GM23338 (cell line): Measurements from ENCODE around the gene VEZT. TPM values are rescaled to one million over a fixed set of nuclear protein-coding genes. Genes with fewer than 3 reads are reported as not detected.

Experiments
- ATAC-seq: fragments of 200-7000 bp; cut with Tn5 transposase; 3 replicates; pipeline ENCODE4 v1.9.1; 2020
- DNase-seq: peaks from one replicate; pipeline ENCODE4 v3.0.0-alpha.2; 2015; ENCODE audit warnings: low spot score
- H2AFZ ChIP-seq: fragments of 200-600 bp; sonication (generic); 2 replicates; pipeline ENCODE4 v1.8.0; 2016; ENCODE audit warnings: antibody characterized with exemption, mild to moderate bottlenecking, moderate library complexity
- H3F3A ChIP-seq: fragments of 200-600 bp; sonication (generic); replicated peaks from 2 replicates; pipeline ENCODE4 v1.8.0; 2017; ENCODE audit warnings: antibody characterized with exemption, mixed run types, low read depth
- H3K27ac ChIP-seq: fragments of 200-600 bp; sonication (generic); 2 replicates; pipeline ENCODE4 v1.6.1; 2016; ENCODE audit warnings: low read depth
- H3K27me3 ChIP-seq: fragments of 200-600 bp; sonication (generic); 2 replicates; pipeline ENCODE4 v1.8.0; 2016; ENCODE audit warnings: mild to moderate bottlenecking, mixed run types, moderate library complexity; ENCODE audit not compliant: insufficient read depth
- H3K36me3 ChIP-seq: fragments of 200-600 bp; sonication (generic); 2 replicates; pipeline ENCODE4 v1.8.0; 2016; ENCODE audit warnings: mild to moderate bottlenecking; ENCODE audit not compliant: insufficient read depth
- H3K4me1 ChIP-seq: fragments of 200-600 bp; sonication (generic); 2 replicates; pipeline ENCODE4 v1.8.0; 2016; ENCODE audit warnings: mild to moderate bottlenecking, moderate library complexity; ENCODE audit not compliant: insufficient read depth
- H3K4me2 ChIP-seq: fragments of 200-600 bp; sonication (generic); 2 replicates; pipeline ENCODE4 v1.7.1; 2017; ENCODE audit warnings: mixed run types
- H3K4me3 ChIP-seq: fragments of 200-600 bp; sonication (generic); 2 replicates; pipeline ENCODE4 v1.6.1; 2016; ENCODE audit warnings: mixed run types
- H3K79me2 ChIP-seq: fragments of 200-600 bp; sonication (generic); replicated peaks from 2 replicates; pipeline ENCODE4 v1.8.0; 2017; ENCODE audit warnings: mild to moderate bottlenecking; ENCODE audit not compliant: insufficient read depth
- H3K9me2 ChIP-seq: fragments of 200-600 bp; sonication (generic); 2 replicates; pipeline ENCODE4 v1.8.0; 2017; ENCODE audit not compliant: insufficient read depth
- H4K20me1 ChIP-seq: fragments of 200-600 bp; sonication (generic); replicated peaks from 2 replicates; pipeline ENCODE4 v1.8.0; 2017; ENCODE audit warnings: mild to moderate bottlenecking; ENCODE audit not compliant: insufficient read depth
- H3K27ac Mint-ChIP-seq: 2 replicates; pipeline ENCODE4 v1.8.0; 2020; ENCODE audit warnings: inconsistent platforms, mild to moderate bottlenecking, moderate library complexity, mixed read lengths
- H3K27me3 Mint-ChIP-seq: 3 replicates; pipeline ENCODE4 v1.8.0; 2022; ENCODE audit warnings: low read depth, mild to moderate bottlenecking, moderate library complexity, mixed read lengths, inconsistent platforms; ENCODE audit not compliant: insufficient read depth, poor library complexity
- H3K36me3 Mint-ChIP-seq: 3 replicates; pipeline ENCODE4 v1.8.0; 2021; ENCODE audit warnings: low read depth, mild to moderate bottlenecking, inconsistent platforms, moderate library complexity, mixed read lengths
- H3K4me1 Mint-ChIP-seq: 3 replicates; pipeline ENCODE4 v1.8.0; 2020; ENCODE audit warnings: mild to moderate bottlenecking, inconsistent platforms, mixed read lengths
- H3K4me3 Mint-ChIP-seq: 3 replicates; pipeline ENCODE4 v1.8.0; 2021; ENCODE audit warnings: moderate library complexity, mild to moderate bottlenecking, inconsistent platforms, mixed read lengths
- H3K9me3 Mint-ChIP-seq: 3 replicates; pipeline ENCODE4 v1.8.0; 2020; ENCODE audit warnings: moderate library complexity, mild to moderate bottlenecking, inconsistent platforms, mixed read lengths
- CREB1 ChIP-seq: fragments of 250-450 bp; sonication (Bioruptor Pico); IDR thresholded peaks from 2 replicates; pipeline ENCODE4 v1.5.0; 2020; ENCODE audit warnings: low read depth, mild to moderate bottlenecking, moderate library complexity
- EZH2 ChIP-seq: fragments of 200-600 bp; sonication (generic); IDR thresholded peaks from one replicate; pipeline ENCODE4 v1.8.0; 2017; ENCODE audit warnings: antibody characterized with exemption, mild to moderate bottlenecking, low read depth; ENCODE audit not compliant: unreplicated experiment
- JUNB ChIP-seq: IDR thresholded peaks from one replicate; pipeline ENCODE4 v1.6.1; 2016; ENCODE audit warnings: antibody characterized with exemption; ENCODE audit not compliant: unreplicated experiment
- NANOG ChIP-seq: IDR thresholded peaks from 2 replicates; pipeline ENCODE4 v1.6.1; 2016; ENCODE audit warnings: antibody characterized with exemption, borderline replicate concordance
- POLR2AphosphoS5 ChIP-seq: IDR thresholded peaks from 2 replicates; pipeline ENCODE4 v1.6.1; 2016; ENCODE audit warnings: antibody characterized with exemption, low read depth
- STAT1 ChIP-seq: IDR thresholded peaks from one replicate; pipeline ENCODE4 v1.6.1; 2016; ENCODE audit warnings: antibody characterized with exemption; ENCODE audit not compliant: unreplicated experiment
- ZNF114 ChIP-seq: fragments of 250-450 bp; sonication (Bioruptor Pico); IDR thresholded peaks from 2 replicates; pipeline ENCODE4 v1.5.0; 2020; ENCODE audit warnings: mild to moderate bottlenecking, moderate library complexity
- ZNF331 ChIP-seq: fragments of 250-450 bp; sonication (Bioruptor Pico); IDR thresholded peaks from 2 replicates; pipeline ENCODE4 v1.5.0; 2020; ENCODE audit warnings: low read depth, mild to moderate bottlenecking, moderate library complexity
- polyA plus RNA-seq: library from polyadenylated mRNA; unstranded; fragments of >200 nt; fragmentation: Nextera tagmentation; extraction: Ambion mirVana; gene quantifications from 2 replicates; pipeline ENCODE4 v1.2.1, GENCODE V29; 2016
- total RNA-seq: library from RNA; depleted of rRNA; stranded (reverse); fragments of >200 nt; shearing (Covaris generic); gene quantifications from 2 replicates; pipeline ENCODE4 v1.2.3, GENCODE V29; 2014
- TF ChIP-seq, protein P1 (sequence below), 2 experiments: fragments of 200-600 bp in 1 of 2; sonication (generic) in 1 of 2; conservative IDR thresholded peaks; 2 replicates each; pipeline versions ENCODE4 v1.5.1 to v1.6.1; 2016 to 2017; ENCODE audit warnings: antibody characterized with exemption in 2 of 2, low read depth in 2 of 2, mild to moderate bottlenecking in 2 of 2, moderate library complexity in 1 of 2
- TF ChIP-seq, protein P2 (sequence below): fragments of 250-450 bp; sonication (Bioruptor Pico); IDR thresholded peaks from 2 replicates; pipeline ENCODE4 v1.5.0; 2020; ENCODE audit warnings: mild to moderate bottlenecking, moderate library complexity
- TF ChIP-seq, protein P3 (sequence below): IDR thresholded peaks from 2 replicates; pipeline ENCODE4 v1.6.1; 2016; ENCODE audit warnings: antibody characterized with exemption
- TF ChIP-seq, protein P4 (sequence below): IDR thresholded peaks from one replicate; pipeline ENCODE4 v1.6.1; 2018; ENCODE audit warnings: antibody characterized with exemption; ENCODE audit not compliant: unreplicated experiment

Gene VEZT
- total and polyA plus RNA-seq, 2 experiments from 2014 or later = 34.2 to 51.5 TPM

DNA sequence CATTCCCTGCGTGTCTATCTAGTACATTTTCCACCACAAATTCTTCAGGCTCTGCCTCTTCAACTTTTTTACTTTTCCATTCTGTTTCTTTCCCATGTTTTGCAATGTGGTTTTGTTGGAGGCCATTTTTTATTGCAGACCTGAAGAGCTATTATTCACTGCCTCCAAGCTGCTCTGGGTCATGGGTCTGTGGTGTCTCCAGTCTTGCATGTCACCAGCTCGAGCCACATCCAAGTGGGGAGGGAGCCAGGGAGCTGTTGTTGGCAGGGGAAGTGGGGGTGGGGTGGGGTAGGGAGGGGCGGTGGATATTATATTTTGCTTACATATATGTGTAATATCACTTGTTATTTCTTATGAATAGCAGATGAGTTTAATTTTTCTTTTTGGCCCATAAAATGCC, 69.1 kb downstream of the VEZT start:
- H4K20me1 ChIP-seq = no peaks in the 10 kb centered on the region
- ATAC-seq (no peak), DNase-seq (no peak)
- H3K27me3 Mint-ChIP-seq = peaks cover 1% of the 10 kb centered on the region
- H3K36me3 ChIP-seq = peaks cover 3% of the 10 kb centered on the region; the same call in 1 of the 2 replicates
- H3F3A ChIP-seq = no peaks in the 10 kb centered on the region
- H3K4me2 ChIP-seq = no peak overlapping the region
- no peaks in the 10 kb centered on the region for H3K79me2 ChIP-seq
- H3K27me3 ChIP-seq = no peaks in the 10 kb centered on the region
- H3K27ac ChIP-seq = no peak overlapping the region
- H3K9me3 Mint-ChIP-seq = no peaks in the 10 kb centered on the region
- H3K36me3 Mint-ChIP-seq = peaks cover 55% of the 10 kb centered on the region
- H3K9me2 ChIP-seq = no peaks in the 10 kb centered on the region
- no peaks in the 10 kb centered on the region for H3K4me1 Mint-ChIP-seq
- no peaks in the 10 kb centered on the region for H3K4me1 ChIP-seq
- no peak overlapping the region for H3K4me3 ChIP-seq
- H2AFZ ChIP-seq = no peak overlapping the region
- no peak for TF ChIP-seq JUNB
- TF ChIP-seq NANOG = no peak
- TF ChIP-seq, protein P1, sequence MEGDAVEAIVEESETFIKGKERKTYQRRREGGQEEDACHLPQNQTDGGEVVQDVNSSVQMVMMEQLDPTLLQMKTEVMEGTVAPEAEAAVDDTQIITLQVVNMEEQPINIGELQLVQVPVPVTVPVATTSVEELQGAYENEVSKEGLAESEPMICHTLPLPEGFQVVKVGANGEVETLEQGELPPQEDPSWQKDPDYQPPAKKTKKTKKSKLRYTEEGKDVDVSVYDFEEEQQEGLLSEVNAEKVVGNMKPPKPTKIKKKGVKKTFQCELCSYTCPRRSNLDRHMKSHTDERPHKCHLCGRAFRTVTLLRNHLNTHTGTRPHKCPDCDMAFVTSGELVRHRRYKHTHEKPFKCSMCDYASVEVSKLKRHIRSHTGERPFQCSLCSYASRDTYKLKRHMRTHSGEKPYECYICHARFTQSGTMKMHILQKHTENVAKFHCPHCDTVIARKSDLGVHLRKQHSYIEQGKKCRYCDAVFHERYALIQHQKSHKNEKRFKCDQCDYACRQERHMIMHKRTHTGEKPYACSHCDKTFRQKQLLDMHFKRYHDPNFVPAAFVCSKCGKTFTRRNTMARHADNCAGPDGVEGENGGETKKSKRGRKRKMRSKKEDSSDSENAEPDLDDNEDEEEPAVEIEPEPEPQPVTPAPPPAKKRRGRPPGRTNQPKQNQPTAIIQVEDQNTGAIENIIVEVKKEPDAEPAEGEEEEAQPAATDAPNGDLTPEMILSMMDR (conservative IDR thresholded peaks at IDR 0.05; ENCODE audit: low read depth in 2 of 2) = no peak
- no peak for TF ChIP-seq CREB1
- TF ChIP-seq POLR2AphosphoS5 = no peak
- no peak for TF ChIP-seq ZNF331 (CRISPR knock-in tag)
- no peak for TF ChIP-seq STAT1
- TF ChIP-seq, protein P2, sequence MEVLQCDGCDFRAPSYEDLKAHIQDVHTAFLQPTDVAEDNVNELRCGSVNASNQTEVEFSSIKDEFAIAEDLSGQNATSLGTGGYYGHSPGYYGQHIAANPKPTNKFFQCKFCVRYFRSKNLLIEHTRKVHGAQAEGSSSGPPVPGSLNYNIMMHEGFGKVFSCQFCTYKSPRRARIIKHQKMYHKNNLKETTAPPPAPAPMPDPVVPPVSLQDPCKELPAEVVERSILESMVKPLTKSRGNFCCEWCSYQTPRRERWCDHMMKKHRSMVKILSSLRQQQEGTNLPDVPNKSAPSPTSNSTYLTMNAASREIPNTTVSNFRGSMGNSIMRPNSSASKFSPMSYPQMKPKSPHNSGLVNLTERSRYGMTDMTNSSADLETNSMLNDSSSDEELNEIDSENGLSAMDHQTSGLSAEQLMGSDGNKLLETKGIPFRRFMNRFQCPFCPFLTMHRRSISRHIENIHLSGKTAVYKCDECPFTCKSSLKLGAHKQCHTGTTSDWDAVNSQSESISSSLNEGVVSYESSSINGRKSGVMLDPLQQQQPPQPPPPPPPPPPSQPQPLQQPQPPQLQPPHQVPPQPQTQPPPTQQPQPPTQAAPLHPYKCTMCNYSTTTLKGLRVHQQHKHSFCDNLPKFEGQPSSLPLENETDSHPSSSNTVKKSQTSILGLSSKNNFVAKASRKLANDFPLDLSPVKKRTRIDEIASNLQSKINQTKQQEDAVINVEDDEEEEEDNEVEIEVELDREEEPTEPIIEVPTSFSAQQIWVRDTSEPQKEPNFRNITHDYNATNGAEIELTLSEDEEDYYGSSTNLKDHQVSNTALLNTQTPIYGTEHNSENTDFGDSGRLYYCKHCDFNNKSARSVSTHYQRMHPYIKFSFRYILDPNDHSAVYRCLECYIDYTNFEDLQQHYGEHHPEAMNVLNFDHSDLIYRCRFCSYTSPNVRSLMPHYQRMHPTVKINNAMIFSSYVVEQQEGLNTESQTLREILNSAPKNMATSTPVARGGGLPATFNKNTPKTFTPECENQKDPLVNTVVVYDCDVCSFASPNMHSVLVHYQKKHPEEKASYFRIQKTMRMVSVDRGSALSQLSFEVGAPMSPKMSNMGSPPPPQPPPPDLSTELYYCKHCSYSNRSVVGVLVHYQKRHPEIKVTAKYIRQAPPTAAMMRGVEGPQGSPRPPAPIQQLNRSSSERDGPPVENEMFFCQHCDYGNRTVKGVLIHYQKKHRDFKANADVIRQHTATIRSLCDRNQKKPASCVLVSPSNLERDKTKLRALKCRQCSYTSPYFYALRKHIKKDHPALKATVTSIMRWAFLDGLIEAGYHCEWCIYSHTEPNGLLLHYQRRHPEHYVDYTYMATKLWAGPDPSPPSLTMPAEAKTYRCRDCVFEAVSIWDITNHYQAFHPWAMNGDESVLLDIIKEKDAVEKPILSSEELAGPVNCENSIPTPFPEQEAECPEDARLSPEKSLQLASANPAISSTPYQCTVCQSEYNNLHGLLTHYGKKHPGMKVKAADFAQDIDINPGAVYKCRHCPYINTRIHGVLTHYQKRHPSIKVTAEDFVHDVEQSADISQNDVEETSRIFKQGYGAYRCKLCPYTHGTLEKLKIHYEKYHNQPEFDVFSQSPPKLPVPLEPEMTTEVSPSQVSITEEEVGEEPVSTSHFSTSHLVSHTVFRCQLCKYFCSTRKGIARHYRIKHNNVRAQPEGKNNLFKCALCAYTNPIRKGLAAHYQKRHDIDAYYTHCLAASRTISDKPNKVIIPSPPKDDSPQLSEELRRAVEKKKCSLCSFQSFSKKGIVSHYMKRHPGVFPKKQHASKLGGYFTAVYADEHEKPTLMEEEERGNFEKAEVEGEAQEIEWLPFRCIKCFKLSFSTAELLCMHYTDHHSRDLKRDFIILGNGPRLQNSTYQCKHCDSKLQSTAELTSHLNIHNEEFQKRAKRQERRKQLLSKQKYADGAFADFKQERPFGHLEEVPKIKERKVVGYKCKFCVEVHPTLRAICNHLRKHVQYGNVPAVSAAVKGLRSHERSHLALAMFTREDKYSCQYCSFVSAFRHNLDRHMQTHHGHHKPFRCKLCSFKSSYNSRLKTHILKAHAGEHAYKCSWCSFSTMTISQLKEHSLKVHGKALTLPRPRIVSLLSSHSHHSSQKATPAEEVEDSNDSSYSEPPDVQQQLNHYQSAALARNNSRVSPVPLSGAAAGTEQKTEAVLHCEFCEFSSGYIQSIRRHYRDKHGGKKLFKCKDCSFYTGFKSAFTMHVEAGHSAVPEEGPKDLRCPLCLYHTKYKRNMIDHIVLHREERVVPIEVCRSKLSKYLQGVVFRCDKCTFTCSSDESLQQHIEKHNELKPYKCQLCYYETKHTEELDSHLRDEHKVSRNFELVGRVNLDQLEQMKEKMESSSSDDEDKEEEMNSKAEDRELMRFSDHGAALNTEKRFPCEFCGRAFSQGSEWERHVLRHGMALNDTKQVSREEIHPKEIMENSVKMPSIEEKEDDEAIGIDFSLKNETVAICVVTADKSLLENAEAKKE (CRISPR knock-in tag) = no peak
- TF ChIP-seq ZNF114 (CRISPR knock-in tag) = no peak
- no peak for TF ChIP-seq EZH2
- TF ChIP-seq, protein P3, sequence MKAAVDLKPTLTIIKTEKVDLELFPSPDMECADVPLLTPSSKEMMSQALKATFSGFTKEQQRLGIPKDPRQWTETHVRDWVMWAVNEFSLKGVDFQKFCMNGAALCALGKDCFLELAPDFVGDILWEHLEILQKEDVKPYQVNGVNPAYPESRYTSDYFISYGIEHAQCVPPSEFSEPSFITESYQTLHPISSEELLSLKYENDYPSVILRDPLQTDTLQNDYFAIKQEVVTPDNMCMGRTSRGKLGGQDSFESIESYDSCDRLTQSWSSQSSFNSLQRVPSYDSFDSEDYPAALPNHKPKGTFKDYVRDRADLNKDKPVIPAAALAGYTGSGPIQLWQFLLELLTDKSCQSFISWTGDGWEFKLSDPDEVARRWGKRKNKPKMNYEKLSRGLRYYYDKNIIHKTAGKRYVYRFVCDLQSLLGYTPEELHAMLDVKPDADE = no peak
- TF ChIP-seq, protein P4, sequence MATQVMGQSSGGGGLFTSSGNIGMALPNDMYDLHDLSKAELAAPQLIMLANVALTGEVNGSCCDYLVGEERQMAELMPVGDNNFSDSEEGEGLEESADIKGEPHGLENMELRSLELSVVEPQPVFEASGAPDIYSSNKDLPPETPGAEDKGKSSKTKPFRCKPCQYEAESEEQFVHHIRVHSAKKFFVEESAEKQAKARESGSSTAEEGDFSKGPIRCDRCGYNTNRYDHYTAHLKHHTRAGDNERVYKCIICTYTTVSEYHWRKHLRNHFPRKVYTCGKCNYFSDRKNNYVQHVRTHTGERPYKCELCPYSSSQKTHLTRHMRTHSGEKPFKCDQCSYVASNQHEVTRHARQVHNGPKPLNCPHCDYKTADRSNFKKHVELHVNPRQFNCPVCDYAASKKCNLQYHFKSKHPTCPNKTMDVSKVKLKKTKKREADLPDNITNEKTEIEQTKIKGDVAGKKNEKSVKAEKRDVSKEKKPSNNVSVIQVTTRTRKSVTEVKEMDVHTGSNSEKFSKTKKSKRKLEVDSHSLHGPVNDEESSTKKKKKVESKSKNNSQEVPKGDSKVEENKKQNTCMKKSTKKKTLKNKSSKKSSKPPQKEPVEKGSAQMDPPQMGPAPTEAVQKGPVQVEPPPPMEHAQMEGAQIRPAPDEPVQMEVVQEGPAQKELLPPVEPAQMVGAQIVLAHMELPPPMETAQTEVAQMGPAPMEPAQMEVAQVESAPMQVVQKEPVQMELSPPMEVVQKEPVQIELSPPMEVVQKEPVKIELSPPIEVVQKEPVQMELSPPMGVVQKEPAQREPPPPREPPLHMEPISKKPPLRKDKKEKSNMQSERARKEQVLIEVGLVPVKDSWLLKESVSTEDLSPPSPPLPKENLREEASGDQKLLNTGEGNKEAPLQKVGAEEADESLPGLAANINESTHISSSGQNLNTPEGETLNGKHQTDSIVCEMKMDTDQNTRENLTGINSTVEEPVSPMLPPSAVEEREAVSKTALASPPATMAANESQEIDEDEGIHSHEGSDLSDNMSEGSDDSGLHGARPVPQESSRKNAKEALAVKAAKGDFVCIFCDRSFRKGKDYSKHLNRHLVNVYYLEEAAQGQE = no peak
- H3K27ac Mint-ChIP-seq = no peak overlapping the region
- no peak overlapping the region for H3K4me3 Mint-ChIP-seq
